Cardiac septum (tissue), 1 donor: ENCODE results near the gene KCTD10. TPM values are rescaled to one million over a fixed set of nuclear protein-coding genes. Genes with fewer than 3 reads are reported as not detected.
"Not testable (repeated sequence)": the region's sequence is repeated elsewhere in the genome, so short reads cannot be mapped to it uniquely, and the experiment has no call there.

Experiments
- DNase-seq: peaks from one replicate; pipeline ENCODE4 v3.0.0-alpha.2; 2020; ENCODE audit warnings: low spot score
- intact Hi-C: fragments of 100-400 bp; cut with DNase I; formaldehyde crosslinking; loops from one replicate; pipeline ENCODE4 v1.14.0; 2022
- total RNA-seq: library from RNA; stranded (reverse); fragmentation: NEBNext Ultra II Directional; extraction: Animal tissue kit (Norgen Biotek cat#: 25700); gene quantifications from one replicate; pipeline ENCODE4 v1.2.1, GENCODE V29; 2021
- donor health status: DM: no; HTN: no; CAD: no.

Gene KCTD10
- total RNA-seq, 1 donor from 2014 or later: 42.3 TPM

DNA sequence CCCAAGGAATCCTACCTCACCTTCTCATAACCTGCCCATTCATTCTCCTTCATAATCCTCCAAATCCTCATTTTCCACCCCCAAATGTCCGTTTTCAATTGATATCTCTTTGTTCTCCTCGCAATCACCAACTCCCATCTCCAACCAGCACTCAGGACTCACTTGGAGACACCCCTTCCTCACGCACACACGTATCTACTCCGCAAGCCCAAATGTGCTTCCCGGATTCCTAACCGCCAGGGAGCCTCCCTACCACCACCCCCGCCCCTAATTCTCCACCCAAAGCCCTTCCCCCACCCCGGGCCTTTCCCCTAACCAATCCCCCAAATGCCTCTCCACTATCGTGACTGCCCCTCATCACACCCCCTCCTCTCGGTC is 304 bp downstream of the KCTD10 start:
- intact Hi-C loops: loop anchor here (5.0 kb wide), 1 partner anchor 44 kb away; no protein-coding TSS in a partner anchor
- DNase-seq: no peak

- no peak for DNase-seq
- intact Hi-C loops: loop anchor here (5.0 kb wide), 1 partner anchor 44 kb away; no protein-coding TSS in a partner anchor
These were observed 900 bp downstream of the KCTD10 start for GRCh38 chr12:109475993-109476806.

- intact Hi-C loops: loop anchor here (5.0 kb wide), 1 partner anchor 43 kb away; no protein-coding TSS in a partner anchor
- no peak for DNase-seq
These were observed 2.0 kb downstream of the KCTD10 start for GRCh38 chr12:109475121-109475520.

GRCh38 chr12:109473526-109474270 is 3.4 kb downstream of the KCTD10 start:
- intact Hi-C loops, DNase-seq: not testable (repeated sequence)

GRCh38 chr12:109473006-109473405 is 4.1 kb downstream of the KCTD10 start:
- intact Hi-C loops: no loop called here
- DNase-seq: no peak

DNA sequence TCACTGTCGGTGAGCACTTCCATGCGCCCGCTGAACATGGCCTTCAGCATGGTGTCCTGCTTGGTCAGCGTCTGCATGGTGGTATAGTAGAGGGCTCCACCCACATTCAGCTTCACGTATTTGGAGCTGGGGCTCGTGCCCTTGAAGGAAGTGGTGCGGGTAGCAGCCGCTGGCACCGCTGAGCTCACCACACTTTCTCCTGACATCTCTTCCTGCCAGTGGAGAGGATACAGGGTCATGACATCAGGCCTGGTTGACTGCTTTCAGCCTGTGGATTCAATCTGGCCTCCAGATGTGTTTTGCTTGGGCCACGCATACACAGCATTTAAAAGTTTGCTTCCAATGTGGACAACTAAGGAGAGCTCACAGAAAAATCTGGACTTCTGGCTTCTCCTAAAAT is 7.6 kb downstream of the KCTD10 start:
- intact Hi-C loops: no loop called here
- no peak for DNase-seq

- intact Hi-C loops: no loop called here
- no peak for DNase-seq
These were observed 9.0 kb downstream of the KCTD10 start for GRCh38 chr12:109467978-109468676.

DNA sequence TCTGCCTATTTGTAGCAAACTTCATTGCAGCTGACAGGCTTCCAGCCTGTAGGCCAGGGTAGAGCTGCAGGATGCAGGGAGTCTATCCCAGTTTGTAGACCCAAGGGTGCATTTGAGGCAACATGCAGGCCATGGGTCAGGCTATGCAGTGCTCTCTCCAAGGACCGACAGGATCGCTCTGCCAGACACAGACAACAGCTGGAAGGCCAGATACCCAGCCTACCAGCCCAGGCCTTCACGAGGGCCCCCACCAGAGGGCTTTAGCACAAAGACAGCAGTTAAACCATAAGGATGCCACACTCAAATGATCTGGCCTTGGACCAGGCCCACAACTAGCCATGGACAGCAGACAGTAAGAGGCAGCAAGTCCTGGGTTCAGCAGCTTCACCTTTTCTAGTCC is 10.3 kb downstream of the KCTD10 start:
- no peak for DNase-seq
- intact Hi-C loops: no loop called here

DNA sequence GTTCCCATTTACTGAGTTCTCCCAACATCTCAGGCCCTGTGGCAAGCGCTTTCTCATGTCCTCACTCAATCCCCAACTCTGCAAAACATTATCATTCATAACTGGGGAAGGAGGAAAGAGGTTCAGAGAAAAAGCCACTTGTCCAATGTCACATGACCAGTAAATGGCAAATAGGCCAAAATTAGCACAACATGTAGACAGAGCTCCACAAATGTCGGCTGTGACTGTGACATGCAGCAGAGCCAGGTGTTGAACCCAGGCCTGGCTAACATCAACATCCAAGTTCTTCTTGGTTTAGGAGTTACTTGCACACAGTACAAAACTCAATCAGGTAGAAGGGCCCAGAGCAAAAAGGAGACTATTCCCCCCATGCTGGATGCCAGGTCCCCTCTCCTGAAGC is 10.8 kb downstream of the KCTD10 start:
- no peak for DNase-seq
- intact Hi-C loops: no loop called here

- intact Hi-C loops: no loop called here
- no peak for DNase-seq
These were observed 12.3 kb downstream of the KCTD10 start for GRCh38 chr12:109464642-109465351.

GRCh38 chr12:109463756-109464155 is 13.3 kb downstream of the KCTD10 start:
- intact Hi-C loops: no loop called here
- DNase-seq: no peak

DNA sequence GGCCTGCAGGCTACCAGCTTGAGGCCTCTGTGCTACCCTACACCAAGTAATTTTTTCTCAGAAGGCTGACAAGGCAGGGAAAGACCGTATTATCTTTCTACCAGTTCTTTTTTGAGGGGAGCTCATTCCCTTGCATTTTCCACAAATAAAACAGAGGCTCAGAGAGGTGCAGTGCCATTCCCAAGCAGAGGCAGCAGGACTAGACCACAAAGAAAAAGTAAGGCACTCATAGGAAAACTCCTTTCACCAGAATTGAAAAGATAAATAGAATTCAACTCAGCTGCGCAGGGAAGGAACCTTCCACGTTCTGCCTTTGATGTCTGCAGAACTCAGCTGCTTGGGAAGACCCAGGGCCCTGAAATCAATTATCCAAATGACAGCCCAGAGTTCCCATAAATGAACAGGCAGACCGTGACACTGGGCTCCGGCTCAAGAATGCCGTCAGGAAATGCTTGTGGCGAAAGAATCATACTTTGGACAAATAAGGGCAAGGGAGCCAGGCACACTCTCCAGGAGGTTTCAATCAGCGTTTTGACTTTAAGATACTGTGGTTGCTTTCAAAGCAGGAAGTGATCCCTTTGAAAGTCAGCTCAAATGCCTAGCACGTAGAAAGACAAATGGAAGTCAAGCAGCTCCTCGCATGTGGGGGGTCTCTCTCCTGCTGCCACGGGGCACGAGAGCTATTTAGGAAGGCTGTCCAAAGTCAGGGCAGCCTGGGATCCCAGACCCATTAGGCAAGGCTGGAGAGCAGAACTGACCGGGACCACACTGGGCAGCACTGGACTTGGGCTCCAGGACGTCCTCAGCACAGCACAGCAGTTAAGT is 14.0 kb downstream of the KCTD10 start:
- intact Hi-C loops: no loop called here
- peak; percentile 90 for DNase-seq

- intact Hi-C loops: no loop called here
- peak; percentile 93 for DNase-seq
These were observed 15.0 kb downstream of the KCTD10 start for GRCh38 chr12:109461846-109462756.

GRCh38 chr12:109461049-109461845 is 15.9 kb downstream of the KCTD10 start:
- intact Hi-C loops: no loop called here
- no peak for DNase-seq

- no peak for DNase-seq
- intact Hi-C loops: no loop called here
These were observed 16.6 kb downstream of the KCTD10 start for GRCh38 chr12:109460538-109460937.

DNA sequence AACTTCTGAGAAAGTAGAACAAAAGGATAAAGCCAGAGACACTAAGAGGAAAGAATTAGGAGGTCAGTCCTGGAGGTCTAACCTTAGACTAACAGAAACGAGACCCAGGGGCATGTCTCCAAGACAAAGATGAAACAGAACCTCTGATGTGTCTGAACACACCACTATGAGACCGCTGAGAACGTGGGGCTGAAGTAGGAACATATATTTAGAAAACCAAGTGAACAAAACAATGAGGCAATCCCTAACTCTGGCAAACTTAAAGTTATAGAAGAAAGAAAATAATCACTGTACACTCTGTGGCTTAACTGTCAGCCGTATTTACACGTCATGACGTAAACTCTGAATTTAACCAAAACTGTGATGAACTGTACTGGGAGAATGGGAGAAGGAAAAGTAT is 17.9 kb downstream of the KCTD10 start:
- intact Hi-C loops: no loop called here
- no peak for DNase-seq

GRCh38 chr12:109458771-109459208 is 18.3 kb downstream of the KCTD10 start:
- intact Hi-C loops: no loop called here
- no peak for DNase-seq
